ENCODE data around the gene CMTM4.

The CMTM4 gene

GRCh38 chr16:66566051-66566901 lies 130.3 kb downstream of the CMTM4 start, which contains the start of gene CMTM1:
Gene CMTM1, plus strand, starts transcription at chr16:66566439. Its CDS starts 75 bp downstream, at chr16:66566514.
- DNase-seq (ENCODE audit: low spot score) = no peak
